Measurements from ENCODE around the gene ORC3.
"Not testable (repeated sequence)": the region's sequence is repeated elsewhere in the genome, so short reads cannot be mapped to it uniquely, and the experiment has no call there.

ORC3 gene

GRCh38 chr6:87699576-87699975 is 109.6 kb downstream of the ORC3 start:
- DNase-seq = no peak

GRCh38 chr6:87700397-87701343 is 110.7 kb downstream of the ORC3 start:
- DNase-seq = peak; percentile 35

GRCh38 chr6:87701344-87701675 is 111.4 kb downstream of the ORC3 start:
- no peak for DNase-seq

- peak; percentile 95 for DNase-seq
Observed at GRCh38 chr6:87701676-87702588, 112.0 kb downstream of the ORC3 start, which contains the start of gene AKIRIN2. AKIRIN2 (minus strand) TSS chr6:87702233; CDS start chr6:87701684, 549 bp downstream.

GRCh38 chr6:87702589-87702945 is 112.6 kb downstream of the ORC3 start:
- DNase-seq = no peak

GRCh38 chr6:87703039-87703438 is 113.1 kb downstream of the ORC3 start:
- not testable (repeated sequence) for DNase-seq

GRCh38 chr6:87705070-87705691 is 115.2 kb downstream of the ORC3 start:
- DNase-seq = no peak

GRCh38 chr6:87706187-87706966 is 116.4 kb downstream of the ORC3 start:
- DNase-seq = no peak

- DNase-seq = not testable (repeated sequence)
Observed at GRCh38 chr6:87708581-87709427, 118.9 kb downstream of the ORC3 start.

GRCh38 chr6:87710090-87710489 is 120.2 kb downstream of the ORC3 start:
- no peak for DNase-seq

- not testable (repeated sequence) for DNase-seq
Observed at GRCh38 chr6:87712713-87713112, 122.8 kb downstream of the ORC3 start.

GRCh38 chr6:87714093-87714842 is 124.3 kb downstream of the ORC3 start:
- no peak for DNase-seq

Data from NCI-H1092 treated with DMSO at 0.1 percent for 48 hours (cell line).